Mucosa of stomach (tissue), 1 donor: ENCODE measurements around the gene LPAR6.

Experiments used
- H3K27me3 ChIP-seq: one replicate; pipeline ENCODE4 v1.7.0; 2013; ENCODE audit warnings: mild to moderate bottlenecking, low read length; ENCODE audit not compliant: control insufficient read depth, insufficient read depth
- H3K36me3 ChIP-seq: one replicate; pipeline ENCODE4 v1.7.0; 2013; ENCODE audit warnings: low read length; ENCODE audit not compliant: control insufficient read depth, insufficient read depth
- H3K4me1 ChIP-seq: one replicate; pipeline ENCODE4 v1.7.0; 2013; ENCODE audit warnings: mild to moderate bottlenecking, low read length; ENCODE audit not compliant: control insufficient read depth, insufficient read depth
- H3K4me3 ChIP-seq: one replicate; pipeline ENCODE4 v1.7.0; 2013; ENCODE audit warnings: low read length
- H3K9ac ChIP-seq: one replicate; pipeline ENCODE4 v1.7.0; 2013; ENCODE audit warnings: mild to moderate bottlenecking, low read length, moderate library complexity
- H3K9me3 ChIP-seq: one replicate; pipeline ENCODE4 v1.7.0; 2013; ENCODE audit warnings: mild to moderate bottlenecking, low read length, moderate library complexity; ENCODE audit not compliant: control insufficient read depth
- donor health status: Pancreatic carcinoma.

The LPAR6 gene

GRCh38 chr13:48393698-48394085 lies 19.2 kb downstream of the LPAR6 start:
- Histone ChIP-seq H3K4me3 (no peak overlapping the region), H3K9ac (no peak overlapping the region), H3K36me3 (no peaks in the 10 kb centered on the region), H3K4me1 (peaks cover 4% of the 10 kb centered on the region), H3K9me3 (no peaks in the 10 kb centered on the region), H3K27me3 (no peaks in the 10 kb centered on the region)

DNA sequence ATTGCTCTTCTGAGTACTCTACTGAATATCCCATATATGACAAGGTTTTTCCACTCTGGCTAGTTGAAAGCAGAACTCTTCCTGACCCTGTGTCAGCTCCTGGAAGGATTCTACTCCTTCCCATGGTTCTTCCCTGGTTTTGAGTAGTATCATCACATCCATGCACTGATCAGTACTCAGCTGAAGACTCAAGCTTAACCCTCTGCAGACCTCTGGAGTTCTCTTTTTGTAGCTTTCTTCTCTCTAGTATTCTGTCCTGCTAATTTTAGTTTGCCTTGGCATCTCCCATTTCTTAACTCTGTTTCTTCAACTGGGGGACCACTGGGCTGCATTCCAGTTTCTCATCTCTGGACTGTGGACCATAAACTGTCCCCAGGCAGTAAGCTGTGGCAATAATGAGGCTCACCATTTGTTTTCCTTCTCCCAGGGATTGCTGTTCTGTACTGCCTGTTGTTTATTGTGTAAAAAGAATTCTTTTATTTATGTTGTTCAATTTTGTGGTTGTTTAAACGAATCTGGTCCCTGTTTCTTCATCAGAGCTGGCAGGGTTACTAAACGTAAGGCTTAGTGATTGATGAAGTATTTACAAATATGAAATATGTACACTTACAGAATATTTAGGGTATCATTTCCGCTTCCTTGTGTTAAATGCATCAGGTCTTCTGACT lies 19.7 kb downstream of the LPAR6 start:
- no peak overlapping the region for H3K4me3 ChIP-seq
- H3K27me3 ChIP-seq: no peaks in the 10 kb centered on the region
- no peaks in the 10 kb centered on the region for H3K36me3 ChIP-seq

DNA sequence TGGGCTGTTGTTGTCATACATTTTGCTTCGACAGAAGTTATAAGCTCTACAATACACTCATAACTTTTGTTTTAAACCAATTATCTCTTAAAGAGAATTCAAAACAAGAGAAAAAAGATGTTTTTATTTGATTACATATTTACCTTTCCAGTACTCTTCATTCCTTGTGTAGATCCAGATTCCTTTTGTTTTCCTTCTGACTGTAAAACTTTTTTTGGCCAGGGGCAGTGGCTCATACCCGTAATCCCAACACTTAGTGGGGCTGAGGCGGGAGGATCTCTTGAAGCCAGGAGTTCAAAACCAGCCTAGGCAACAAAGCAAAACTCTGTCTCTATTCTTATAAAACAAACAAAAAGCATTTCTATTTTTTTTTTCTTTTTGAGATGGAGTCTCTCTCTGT lies 21.7 kb downstream of the LPAR6 start:
- no peak overlapping the region for H3K4me3 ChIP-seq
- no peaks in the 10 kb centered on the region for H3K4me1 ChIP-seq
- no peak overlapping the region for H3K9ac ChIP-seq
- H3K9me3 ChIP-seq: no peaks in the 10 kb centered on the region
- H3K27me3 ChIP-seq: no peaks in the 10 kb centered on the region
- no peaks in the 10 kb centered on the region for H3K36me3 ChIP-seq

More for the DNA sequence above, 19.7 kb downstream of the LPAR6 start:
- Histone ChIP-seq H3K4me1 (peaks cover 4% of the 10 kb centered on the region), H3K9me3 (no peaks in the 10 kb centered on the region), H3K9ac (no peak overlapping the region)

DNA sequence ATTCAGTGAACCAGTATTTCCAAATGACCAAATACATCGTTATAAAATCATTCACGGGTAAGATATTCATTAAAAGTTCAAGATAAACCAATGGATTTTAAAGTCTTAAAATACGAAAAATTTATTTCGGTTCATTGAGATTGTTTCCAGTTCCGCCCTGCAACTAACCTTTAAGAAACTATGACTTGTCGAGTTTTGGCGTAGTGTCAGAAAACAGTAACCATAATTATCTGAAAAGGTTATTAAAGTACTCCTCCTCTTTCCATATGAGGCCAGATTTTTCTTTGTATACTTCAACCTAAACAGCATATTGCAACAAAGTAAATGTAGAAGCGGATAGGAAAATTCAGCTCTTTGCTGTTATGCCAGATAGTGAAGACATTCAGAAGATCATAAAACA lies 26.1 kb downstream of the LPAR6 start:
- Histone ChIP-seq H3K27me3 (no peaks in the 10 kb centered on the region), H3K4me3 (no peak overlapping the region), H3K9ac (no peak overlapping the region), H3K9me3 (no peaks in the 10 kb centered on the region), H3K36me3 (no peaks in the 10 kb centered on the region), H3K4me1 (no peaks in the 10 kb centered on the region)

GRCh38 chr13:48383384-48383783 lies 29.5 kb downstream of the LPAR6 start:
- Histone ChIP-seq H3K36me3 (no peaks in the 10 kb centered on the region), H3K27me3 (no peaks in the 10 kb centered on the region), H3K9me3 (no peaks in the 10 kb centered on the region), H3K9ac (no peak overlapping the region), H3K4me1 (no peaks in the 10 kb centered on the region), H3K4me3 (no peak overlapping the region)

GRCh38 chr13:48380581-48380980 lies 32.3 kb downstream of the LPAR6 start:
- no peak overlapping the region for H3K4me3 ChIP-seq
- no peak overlapping the region for H3K9ac ChIP-seq
- no peaks in the 10 kb centered on the region for H3K9me3 ChIP-seq
- H3K4me1 ChIP-seq: no peaks in the 10 kb centered on the region
- no peaks in the 10 kb centered on the region for H3K36me3 ChIP-seq
- no peaks in the 10 kb centered on the region for H3K27me3 ChIP-seq

DNA sequence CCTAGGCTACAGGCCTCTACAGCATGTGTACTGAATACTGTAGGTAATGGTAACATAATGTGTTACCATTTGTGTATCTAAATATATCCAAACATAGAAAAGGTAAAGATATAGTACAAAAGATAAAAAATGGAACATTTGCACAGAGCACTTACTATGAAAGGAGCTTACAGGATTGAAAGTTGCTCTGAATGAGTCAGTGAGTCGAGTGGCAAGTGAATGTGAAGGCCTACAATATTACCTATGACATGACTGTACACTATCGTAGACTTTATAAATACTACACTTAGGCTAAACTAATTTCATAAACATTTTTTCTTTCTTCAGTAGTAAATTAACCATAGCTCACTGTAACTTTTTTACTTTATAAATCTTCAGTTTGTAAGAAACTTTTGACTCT lies 35.1 kb downstream of the LPAR6 start:
- Histone ChIP-seq H3K4me3 (no peak overlapping the region), H3K9ac (no peak overlapping the region), H3K9me3 (no peaks in the 10 kb centered on the region), H3K4me1 (no peaks in the 10 kb centered on the region), H3K27me3 (no peaks in the 10 kb centered on the region), H3K36me3 (no peaks in the 10 kb centered on the region)

DNA sequence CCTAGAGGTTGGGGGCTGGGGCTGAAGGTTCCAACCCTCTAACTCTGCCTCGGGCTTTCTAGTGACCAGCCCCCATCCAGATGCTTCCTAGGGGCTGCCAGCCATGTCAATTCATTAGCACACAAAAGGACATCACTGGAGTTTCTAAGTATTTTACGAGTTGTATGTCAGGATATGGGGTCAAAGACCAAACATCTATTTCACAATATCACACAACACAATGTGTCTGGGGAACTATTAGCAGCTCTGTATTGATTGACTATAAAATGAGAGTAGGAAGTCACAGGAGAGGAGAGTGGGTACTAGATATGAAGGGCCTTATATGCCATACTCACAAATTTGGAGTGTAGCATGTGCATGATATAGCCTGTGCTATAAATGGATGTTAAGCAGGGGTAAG lies 42.1 kb downstream of the LPAR6 start:
- H3K36me3 ChIP-seq: no peaks in the 10 kb centered on the region
- H3K9me3 ChIP-seq: no peaks in the 10 kb centered on the region

DNA sequence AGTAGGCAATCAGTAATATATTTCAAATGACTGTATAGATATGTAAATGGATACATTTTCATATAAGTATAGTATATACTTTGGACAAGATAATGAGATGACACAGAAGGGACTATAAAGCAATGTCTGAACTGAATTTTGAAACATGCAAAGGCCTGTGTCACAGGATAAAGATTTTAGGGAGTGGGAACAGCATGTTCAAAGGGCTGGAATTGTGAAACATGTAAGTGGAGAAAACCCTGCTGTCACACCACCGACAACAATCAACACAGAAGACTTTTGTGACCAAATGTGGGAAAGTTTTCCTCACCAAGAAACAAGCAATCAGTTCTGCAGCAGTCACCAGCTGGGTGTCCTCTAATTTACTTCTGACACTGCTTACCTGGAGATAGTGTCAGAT lies 42.9 kb downstream of the LPAR6 start:
- no peaks in the 10 kb centered on the region for H3K27me3 ChIP-seq
- no peak overlapping the region for H3K4me3 ChIP-seq
- H3K36me3 ChIP-seq: no peaks in the 10 kb centered on the region
- no peaks in the 10 kb centered on the region for H3K9me3 ChIP-seq
- no peak overlapping the region for H3K9ac ChIP-seq
- H3K4me1 ChIP-seq: no peaks in the 10 kb centered on the region

More for the DNA sequence above, 42.1 kb downstream of the LPAR6 start:
- no peaks in the 10 kb centered on the region for H3K4me1 ChIP-seq
- no peak overlapping the region for H3K4me3 ChIP-seq
- no peak overlapping the region for H3K9ac ChIP-seq
- no peaks in the 10 kb centered on the region for H3K27me3 ChIP-seq
